NCI-H82 treated with DMSO at 0.1 percent for 48 hours (cell line): ENCODE measurements around the gene AMBRA1.

Experiments
- DNase-seq: peaks from one replicate; lab custom pipeline; 2025; ENCODE audit not compliant: unreplicated experiment; lab: John Stamatoyannopoulos, UW

AMBRA1 gene

DNA sequence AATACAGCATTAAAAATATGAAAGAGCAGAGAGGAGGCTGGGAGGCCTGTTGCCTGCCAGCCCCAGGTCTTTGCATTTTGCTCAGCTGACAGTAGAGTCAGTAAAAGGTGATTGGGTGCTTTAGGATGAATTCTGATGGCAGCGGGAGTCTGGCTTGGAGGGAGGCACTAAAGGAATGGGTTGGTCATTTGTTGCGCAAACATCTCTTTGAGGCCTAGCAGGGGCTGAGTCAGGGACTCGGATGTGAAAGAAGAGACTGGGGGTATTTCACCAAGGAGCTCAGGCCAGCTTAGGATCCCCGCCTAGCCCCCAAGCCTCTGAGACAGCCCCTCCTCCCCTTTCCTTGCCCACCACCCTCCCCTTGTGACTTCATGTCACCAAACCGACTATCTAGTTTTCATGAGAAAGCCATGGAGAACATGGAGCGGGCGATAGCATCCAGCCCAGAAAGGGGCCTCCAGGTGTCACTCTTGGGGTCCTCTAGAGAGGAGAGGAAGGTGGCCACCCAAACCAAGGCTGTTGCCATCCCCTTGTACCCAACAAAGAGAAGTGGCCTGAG lies 236.8 kb downstream of the AMBRA1 start:
- DNase-seq: no peak

DNA sequence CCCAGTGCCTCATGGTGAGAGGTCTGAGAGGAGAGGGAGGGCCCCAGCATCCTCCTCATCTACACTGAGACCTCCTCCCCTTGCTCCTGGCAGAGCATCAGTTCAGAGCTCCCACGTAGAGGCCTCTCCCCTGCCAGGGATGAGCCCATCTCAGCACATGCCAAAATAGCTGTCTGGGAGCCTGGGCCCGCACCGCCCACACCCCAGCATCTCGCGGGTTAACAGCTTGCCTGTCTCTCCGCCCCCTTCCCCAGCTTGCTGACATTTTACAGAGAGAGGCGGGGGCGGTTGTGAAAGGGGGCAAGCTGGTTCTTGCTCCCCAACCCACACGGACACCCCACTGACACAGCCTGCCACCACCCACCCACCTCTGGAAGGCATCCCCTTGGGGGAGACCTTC lies 240.1 kb downstream of the AMBRA1 start:
- no peak for DNase-seq

- no peak for DNase-seq
Measured at GRCh38 chr11:46352063-46352841, 241.6 kb downstream of the AMBRA1 start.

- no peak for DNase-seq
Measured at GRCh38 chr11:46351606-46352005, 242.2 kb downstream of the AMBRA1 start.

DNA sequence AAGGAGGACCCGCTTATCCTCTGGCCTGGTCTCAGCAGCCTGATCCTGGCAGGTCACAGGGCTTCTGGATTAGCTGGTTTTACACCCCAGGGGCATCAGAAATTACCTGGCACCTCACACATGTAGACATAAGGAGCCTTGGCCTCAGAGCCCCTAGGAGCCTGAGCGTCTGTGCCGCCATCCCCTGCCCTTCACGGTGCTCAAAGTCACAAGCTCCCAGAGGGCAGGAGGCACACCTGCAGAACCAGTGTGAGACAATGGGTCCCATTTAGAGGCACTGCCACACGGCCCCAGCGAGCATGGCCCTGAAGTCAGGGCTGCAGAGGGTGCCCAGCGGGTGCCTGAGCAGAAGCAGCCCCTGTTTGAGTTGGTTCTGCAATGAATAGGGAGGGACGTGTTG lies 242.7 kb downstream of the AMBRA1 start:
- DNase-seq: no peak

- DNase-seq: no peak
Measured at GRCh38 chr11:46350695-46351094, 243.1 kb downstream of the AMBRA1 start.

GRCh38 chr11:46348566-46349401 lies 245.0 kb downstream of the AMBRA1 start:
- DNase-seq: no peak

- no peak for DNase-seq
Measured at GRCh38 chr11:46347637-46348311, 246.0 kb downstream of the AMBRA1 start.

- peak; percentile 43 for DNase-seq
Measured at GRCh38 chr11:46346886-46347636, 246.8 kb downstream of the AMBRA1 start, which contains the start of gene DGKZ. Gene DGKZ (plus strand): TSS chr11:46347463. CDS start chr11:46347660, 197 bp downstream.
